Right cardiac atrium (tissue), 5 donors: ENCODE data around the gene PRRC2C. TPM values are rescaled to one million over a fixed set of nuclear protein-coding genes. Genes with fewer than 3 reads are reported as not detected.

ENCODE experiments used
- ATAC-seq, 2 donors: fragments of 200-7000 bp; cut with Tn5 transposase; one replicate each; pipeline versions ENCODE4 v1.8.0 to v1.9.1; 2020; ENCODE audit warnings: moderate library complexity in 2 of 2, mild to moderate bottlenecking in 1 of 2
- DNase-seq, 3 donors: peaks; one replicate each; pipeline ENCODE4 v3.0.0-alpha.2; 2020
- H3K27ac ChIP-seq: one replicate; pipeline ENCODE4 v1.5.1; 2013; ENCODE audit warnings: mild to moderate bottlenecking, low read length, control low read depth, moderate library complexity
- H3K27me3 ChIP-seq: one replicate; pipeline ENCODE4 v1.6.1; 2013; ENCODE audit not compliant: control insufficient read depth, insufficient read depth
- H3K4me1 ChIP-seq: one replicate; pipeline ENCODE4 v1.6.1; 2013; ENCODE audit warnings: low read length; ENCODE audit not compliant: control insufficient read depth, insufficient read depth
- H3K4me3 ChIP-seq: one replicate; pipeline ENCODE4 v1.5.1; 2013; ENCODE audit warnings: low read length, control low read depth
- H3K9me3 ChIP-seq: one replicate; pipeline ENCODE4 v1.6.1; 2013; ENCODE audit warnings: low read length; ENCODE audit not compliant: control insufficient read depth
- WGBS: extraction: QIAGEN DNeasy Blood & Tissue Kit; methylation state at CpG from one replicate; pipeline ENCODE4 v1.1.7; 2013; 5-methylcytosine and 5-hydroxymethylcytosine counted together
- intact Hi-C, 4 donors: fragments of 100-400 bp; cut with DNase I; formaldehyde crosslinking; loops; one replicate each; pipeline versions ENCODE4 v1.11.0 to v1.14.0; 2022 to 2023
- polyA plus RNA-seq: library from polyadenylated mRNA; stranded (reverse); fragments of 200-250 nt; gene quantifications from one replicate; pipeline ENCODE4 v1.2.3, GENCODE V29; 2013
- total RNA-seq, 4 donors: library from RNA; stranded (reverse); fragmentation: NEBNext Ultra II Directional; extraction: Animal tissue kit (Norgen Biotek cat#: 25700); gene quantifications; one replicate each; pipeline ENCODE4 v1.2.1, GENCODE V29; 2021
- donor health status: healthy with polysubstance abuse.
- donor health status: DM: no; HTN: yes; CAD: no.
- donor health status: DM: no; HTN: no; CAD: no.
- donor health status: DM: no; HTN: yes; CAD: no; lungs with severe emphysema.
- donor health status: DM: yes; HTN: yes; CAD: no.

Gene PRRC2C
- total and polyA plus RNA-seq, 5 donors: 20.2 to 80.0 (median 58.0) TPM

- DNase-seq: no peak
- H3K4me3 ChIP-seq: no peak overlapping the region
- no peak overlapping the region for H3K27ac ChIP-seq
- no peaks in the 10 kb centered on the region for H3K27me3 ChIP-seq
- H3K9me3 ChIP-seq: no peaks in the 10 kb centered on the region
- 79% methylated on average over 3 of the region's 3 CpGs for whole genome bisulfite sequencing
- no peak for ATAC-seq
- intact Hi-C loops: no loop called here
- H3K4me1 ChIP-seq: no peaks in the 10 kb centered on the region
Measured at GRCh38 chr1:171500304-171500703, 15.0 kb downstream of the PRRC2C start.

DNA sequence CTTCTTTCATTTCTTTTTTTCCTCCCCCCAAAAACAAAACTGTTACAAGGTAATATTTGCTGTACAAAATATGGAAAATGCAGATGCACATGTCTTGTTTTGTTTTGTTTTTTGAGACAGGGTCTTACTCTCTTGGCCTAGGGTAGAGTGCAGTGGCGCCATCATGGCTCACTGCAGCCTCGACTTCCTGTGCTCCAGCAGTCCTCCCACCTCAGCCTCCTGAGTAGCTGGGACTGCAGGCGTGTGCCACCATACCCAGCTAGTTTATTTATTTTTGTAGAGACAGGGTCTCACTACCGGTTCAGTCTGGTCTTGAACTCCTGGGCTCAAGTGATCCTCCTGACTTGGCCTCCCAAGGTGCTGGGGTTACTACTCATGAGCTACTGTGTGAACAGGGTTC, 15.5 kb downstream of the PRRC2C start:
- intact Hi-C loops: no loop called here
- no peaks in the 10 kb centered on the region for H3K27me3 ChIP-seq
- WGBS: 96% methylated on average over 4 of the region's 4 CpGs
- H3K9me3 ChIP-seq: no peaks in the 10 kb centered on the region
- H3K27ac ChIP-seq: no peak overlapping the region
- no peak overlapping the region for H3K4me3 ChIP-seq
- no peaks in the 10 kb centered on the region for H3K4me1 ChIP-seq
- no peak for ATAC-seq
- no peak for DNase-seq

GRCh38 chr1:171501305-171502024, 16.1 kb downstream of the PRRC2C start:
- intact Hi-C loops: no loop called here
- Histone ChIP-seq H3K4me1 (no peaks in the 10 kb centered on the region), H3K27ac (no peak overlapping the region)

DNA sequence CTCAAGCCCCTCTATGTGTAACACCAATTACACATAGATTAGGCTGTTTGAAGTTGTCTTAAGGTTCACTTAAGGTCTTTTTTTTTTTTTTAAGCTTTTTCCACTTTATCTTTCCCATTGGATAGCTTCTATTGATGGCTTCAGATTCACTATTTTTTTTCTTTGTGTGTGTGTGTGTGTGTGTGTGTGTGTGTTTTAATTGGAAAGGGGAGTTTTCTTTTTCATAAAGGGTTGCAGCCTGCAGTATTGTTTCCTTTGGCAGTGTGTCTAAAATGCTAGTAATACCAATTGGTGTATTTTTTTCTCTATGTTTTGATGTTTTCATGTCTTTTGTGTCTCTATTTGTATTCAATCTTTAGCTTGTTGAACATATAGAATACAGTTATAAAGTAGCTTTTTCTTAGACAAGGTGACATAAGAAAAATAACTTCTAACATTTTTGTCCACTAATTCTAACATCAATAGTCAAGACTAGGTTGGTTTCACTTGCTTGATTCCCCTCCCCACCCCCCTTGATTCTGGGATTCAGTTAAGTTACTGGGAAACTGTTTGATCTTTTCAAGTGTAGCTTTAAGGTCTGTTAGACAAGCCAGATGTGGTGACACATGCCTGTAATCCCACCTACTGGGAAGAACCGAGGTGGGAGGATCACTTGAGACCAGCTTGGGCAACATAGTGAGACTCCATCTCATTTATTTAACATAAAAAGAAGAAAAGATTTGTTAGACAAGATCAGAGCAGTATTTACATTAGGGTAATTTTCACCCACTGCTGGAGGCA, 21.4 kb downstream of the PRRC2C start:
- no peak for ATAC-seq
- intact Hi-C loops: no loop called here
- no peak overlapping the region for H3K27ac ChIP-seq
- no peaks in the 10 kb centered on the region for H3K9me3 ChIP-seq
- DNase-seq: no peak
- H3K27me3 ChIP-seq: no peaks in the 10 kb centered on the region
- peaks cover 3% of the 10 kb centered on the region for H3K4me1 ChIP-seq
- 32% methylated on average over 1 of the region's 1 CpG for WGBS
- no peak overlapping the region for H3K4me3 ChIP-seq

More at GRCh38 chr1:171501305-171502024, 16.1 kb downstream of the PRRC2C start:
- no peak for ATAC-seq
- DNase-seq: no peak
- Histone ChIP-seq H3K4me3 (no peak overlapping the region), H3K9me3 (no peaks in the 10 kb centered on the region), H3K27me3 (no peaks in the 10 kb centered on the region)

GRCh38 chr1:171507435-171507834, 22.1 kb downstream of the PRRC2C start:
- ATAC-seq (no peak), DNase-seq (no peak)
- 94% methylated on average over 4 of the region's 4 CpGs for WGBS
- H3K4me3 ChIP-seq: no peak overlapping the region
- no peak overlapping the region for H3K27ac ChIP-seq
- no peaks in the 10 kb centered on the region for H3K27me3 ChIP-seq
- no peaks in the 10 kb centered on the region for H3K9me3 ChIP-seq
- intact Hi-C loops: no loop called here
- peaks cover 3% of the 10 kb centered on the region for H3K4me1 ChIP-seq

- no peaks in the 10 kb centered on the region for H3K27me3 ChIP-seq
- intact Hi-C loops: no loop called here
Measured at GRCh38 chr1:171509191-171509590, 23.9 kb downstream of the PRRC2C start.

DNA sequence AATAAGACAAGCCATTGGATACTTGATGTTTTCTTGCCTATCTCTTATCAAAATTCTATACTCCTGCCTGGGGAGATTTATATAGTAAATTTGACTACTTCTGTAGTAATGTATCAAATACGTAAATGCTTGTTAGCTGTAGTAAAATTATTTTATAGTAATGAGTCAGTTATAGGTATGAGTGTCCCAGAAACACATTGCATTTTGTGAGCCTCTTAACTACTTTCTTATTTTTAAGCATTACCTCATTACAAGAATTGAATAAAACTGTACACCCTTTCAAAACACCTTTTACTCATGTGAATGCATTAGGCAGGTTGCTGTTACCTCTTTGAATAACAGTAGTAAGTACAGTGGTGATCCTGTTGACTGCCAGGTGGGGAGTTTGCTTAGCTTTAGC, 28.4 kb downstream of the PRRC2C start:
- ATAC-seq (no peak), DNase-seq (no peak)
- no peaks in the 10 kb centered on the region for H3K9me3 ChIP-seq
- no peak overlapping the region for H3K27ac ChIP-seq
- no peak overlapping the region for H3K4me3 ChIP-seq
- WGBS: 0% methylated on average over 1 of the region's 1 CpG
- intact Hi-C loops: no loop called here
- H3K27me3 ChIP-seq: no peaks in the 10 kb centered on the region
- H3K4me1 ChIP-seq: no peaks in the 10 kb centered on the region

More at GRCh38 chr1:171509191-171509590, 23.9 kb downstream of the PRRC2C start:
- no peak for ATAC-seq
- no peak overlapping the region for H3K27ac ChIP-seq
- H3K9me3 ChIP-seq: no peaks in the 10 kb centered on the region
- DNase-seq: no peak
- H3K4me3 ChIP-seq: no peak overlapping the region
- H3K4me1 ChIP-seq: peaks cover 3% of the 10 kb centered on the region

GRCh38 chr1:171515299-171515698, 30.0 kb downstream of the PRRC2C start:
- 87% methylated on average over 1 of the region's 1 CpG for WGBS

GRCh38 chr1:171515741-171516140, 30.4 kb downstream of the PRRC2C start:
- DNase-seq: no peak
- no peak overlapping the region for H3K4me3 ChIP-seq
- 90% methylated on average over 4 of the region's 4 CpGs for WGBS
- no peaks in the 10 kb centered on the region for H3K9me3 ChIP-seq
- intact Hi-C loops: no loop called here
- H3K27me3 ChIP-seq: no peaks in the 10 kb centered on the region
- ATAC-seq: no peak
- no peak overlapping the region for H3K27ac ChIP-seq
- no peaks in the 10 kb centered on the region for H3K4me1 ChIP-seq

More at GRCh38 chr1:171515299-171515698, 30.0 kb downstream of the PRRC2C start:
- Histone ChIP-seq H3K4me3 (no peak overlapping the region), H3K4me1 (no peaks in the 10 kb centered on the region), H3K9me3 (no peaks in the 10 kb centered on the region), H3K27ac (no peak overlapping the region), H3K27me3 (no peaks in the 10 kb centered on the region)
- no peak for DNase-seq
- intact Hi-C loops: no loop called here
- ATAC-seq: no peak

DNA sequence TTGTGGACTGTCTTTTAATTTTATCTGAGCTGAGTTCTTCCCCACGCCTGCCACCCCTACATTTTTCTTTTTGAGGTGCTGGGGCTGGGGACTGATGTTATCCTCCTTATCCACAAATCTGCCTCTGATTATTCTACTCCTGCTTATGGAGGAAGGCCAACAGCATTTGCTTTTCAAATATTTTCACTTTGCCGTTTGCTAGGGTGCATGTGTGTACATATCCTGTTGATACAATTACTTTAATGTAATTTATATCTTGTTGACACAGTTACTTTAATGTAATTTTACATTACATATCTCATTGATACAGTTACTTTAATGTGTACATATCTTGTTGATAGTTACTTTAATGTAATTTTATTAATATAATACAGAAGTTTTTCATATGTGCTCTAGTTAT, 36.2 kb downstream of the PRRC2C start:
- DNase-seq: no peak
- no peak overlapping the region for H3K4me3 ChIP-seq
- H3K27ac ChIP-seq: no peak overlapping the region
- H3K4me1 ChIP-seq: no peaks in the 10 kb centered on the region
- H3K27me3 ChIP-seq: no peaks in the 10 kb centered on the region
- H3K9me3 ChIP-seq: no peaks in the 10 kb centered on the region
- intact Hi-C loops: loop anchor here in 1 of 4 donors (10.0 kb wide), 1 partner anchor 53 kb away; no protein-coding TSS in a partner anchor
- no peak for ATAC-seq
- 75% methylated on average over 2 of the region's 2 CpGs for WGBS

GRCh38 chr1:171530676-171531075, 45.3 kb downstream of the PRRC2C start:
- ATAC-seq (no peak), DNase-seq (no peak)
- Histone ChIP-seq H3K4me1 (no peaks in the 10 kb centered on the region), H3K4me3 (no peak overlapping the region), H3K27ac (no peak overlapping the region), H3K9me3 (no peaks in the 10 kb centered on the region), H3K27me3 (no peaks in the 10 kb centered on the region)
- intact Hi-C loops: no loop called here
- 88% methylated on average over 3 of the region's 3 CpGs for WGBS
